Ishikawa (cell line): ENCODE measurements around the gene FYB2.

Experiments
- CEBPB ChIP-seq: IDR thresholded peaks from 2 replicates; pipeline ENCODE4 v1.6.1; 2012
- CREB1 ChIP-seq: IDR thresholded peaks from 2 replicates; pipeline ENCODE4 v1.6.1; 2012; ENCODE audit warnings: low read depth
- EGR1 ChIP-seq: IDR thresholded peaks from 2 replicates; pipeline ENCODE4 v1.6.1; 2012
- EP300 ChIP-seq: IDR thresholded peaks from 2 replicates; pipeline ENCODE4 v1.6.1; 2012; ENCODE audit warnings: borderline replicate concordance
- FOXM1 ChIP-seq: IDR thresholded peaks from 2 replicates; pipeline ENCODE4 v1.6.1; 2012; ENCODE audit warnings: low read depth, borderline replicate concordance
- MAX ChIP-seq: IDR thresholded peaks from 2 replicates; pipeline ENCODE4 v1.6.1; 2012
- NFIC ChIP-seq: IDR thresholded peaks from 2 replicates; pipeline ENCODE4 v1.6.1; 2012
- RAD21 ChIP-seq: IDR thresholded peaks from 2 replicates; pipeline ENCODE4 v1.6.1; 2012; ENCODE audit warnings: low read depth
- REST ChIP-seq: IDR thresholded peaks from 2 replicates; pipeline ENCODE4 v1.6.1; 2012; ENCODE audit warnings: low read depth, mild to moderate bottlenecking
- TAF1 ChIP-seq: IDR thresholded peaks from 2 replicates; pipeline ENCODE4 v1.6.1; 2012; ENCODE audit warnings: low read depth, mild to moderate bottlenecking
- TCF12 ChIP-seq: IDR thresholded peaks from 2 replicates; pipeline ENCODE4 v1.6.1; 2012; ENCODE audit warnings: low read depth
- TEAD4 ChIP-seq: IDR thresholded peaks from 2 replicates; pipeline ENCODE4 v1.6.1; 2012
- USF1 ChIP-seq: IDR thresholded peaks from 2 replicates; pipeline ENCODE4 v1.6.1; 2012
- YY1 ChIP-seq: IDR thresholded peaks from 2 replicates; pipeline ENCODE4 v1.6.1; 2012; ENCODE audit warnings: low read depth
- ZBTB7A ChIP-seq: IDR thresholded peaks from 2 replicates; pipeline ENCODE4 v1.6.1; 2012; ENCODE audit warnings: low read depth

The FYB2 gene

GRCh38 chr1:56707379-56707778 lies 111.8 kb downstream of the FYB2 start:
- TF ChIP-seq REST (no peak), NFIC (no peak), MAX (no peak), TEAD4 (no peak), USF1 (no peak), CREB1 (no peak), EGR1 (no peak), CEBPB (no peak), ZBTB7A (no peak), YY1 (no peak), RAD21 (no peak), TAF1 (no peak), FOXM1 (no peak), EP300 (no peak), TCF12 (no peak)

GRCh38 chr1:56703747-56704146 lies 115.5 kb downstream of the FYB2 start:
- no peak for TF ChIP-seq NFIC
- no peak for TF ChIP-seq TEAD4
- no peak for TF ChIP-seq EP300
- no peak for TF ChIP-seq CEBPB
- TF ChIP-seq REST, result no peak
- no peak for TF ChIP-seq TCF12
- TF ChIP-seq CREB1, result no peak
- TF ChIP-seq USF1, result no peak
- no peak for TF ChIP-seq ZBTB7A
- TF ChIP-seq TAF1, result no peak
- TF ChIP-seq MAX, result no peak
- no peak for TF ChIP-seq YY1
- TF ChIP-seq EGR1, result no peak

DNA sequence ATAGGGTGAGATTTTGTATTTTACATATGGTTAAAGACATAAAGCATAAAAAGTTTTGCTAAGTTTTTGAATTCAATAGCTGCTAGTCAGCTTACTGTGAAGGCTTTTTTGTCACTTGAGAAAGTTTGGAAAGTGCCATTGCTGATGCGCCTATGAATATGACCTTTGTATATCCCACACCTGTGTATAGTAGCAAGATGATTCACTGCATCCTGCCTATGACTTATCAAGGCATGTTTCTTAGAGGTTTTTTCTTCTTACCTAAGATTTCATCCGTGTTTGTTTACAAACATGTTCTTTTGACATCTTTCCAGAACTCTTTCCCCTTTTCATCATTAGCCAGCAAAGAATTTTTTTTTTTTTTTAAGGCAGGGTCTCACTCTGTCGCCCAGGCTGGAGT lies 122.5 kb downstream of the FYB2 start:
- no peak for TF ChIP-seq FOXM1
- TF ChIP-seq TAF1, result no peak
- TF ChIP-seq EGR1, result no peak
- TF ChIP-seq TEAD4, result no peak
- no peak for TF ChIP-seq ZBTB7A
- TF ChIP-seq USF1, result no peak

DNA sequence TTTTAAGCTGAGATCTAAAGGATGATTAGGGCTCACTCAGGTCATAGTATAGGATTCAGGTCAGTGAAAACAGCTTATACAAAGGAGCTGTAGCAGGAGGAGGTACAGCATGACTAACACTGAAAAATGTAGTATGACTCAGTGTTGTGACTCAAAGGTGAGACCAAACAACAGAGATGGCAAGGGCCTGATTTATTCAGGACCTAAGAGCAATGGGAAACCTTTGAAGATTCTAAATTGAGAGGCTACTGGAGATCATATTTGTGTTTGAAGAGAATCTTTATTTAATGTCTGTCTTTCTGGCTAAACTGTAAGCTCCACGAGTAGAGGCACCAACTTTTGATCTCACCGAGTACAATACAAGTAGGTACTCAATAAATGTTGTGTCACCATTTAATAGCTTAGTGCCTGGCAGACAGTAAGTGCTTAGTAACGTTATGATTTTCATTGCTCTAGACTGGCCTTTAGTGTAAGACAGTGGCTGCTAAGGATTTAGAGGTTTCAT lies 130.6 kb downstream of the FYB2 start:
- TF ChIP-seq EGR1 (no peak), FOXM1 (peak; percentile 19; the same call in 1 of the 2 replicates), NFIC (no peak), MAX (peak; percentile 42; the same call in 1 of the 2 replicates), TCF12 (peak; percentile 55; the same call in 1 of the 2 replicates), EP300 (peak; percentile 76; the same call in 1 of the 2 replicates), TEAD4 (peak; percentile 74)

GRCh38 chr1:56686169-56686568 lies 133.0 kb downstream of the FYB2 start:
- TF ChIP-seq CEBPB (no peak), TAF1 (no peak), TEAD4 (no peak)

DNA sequence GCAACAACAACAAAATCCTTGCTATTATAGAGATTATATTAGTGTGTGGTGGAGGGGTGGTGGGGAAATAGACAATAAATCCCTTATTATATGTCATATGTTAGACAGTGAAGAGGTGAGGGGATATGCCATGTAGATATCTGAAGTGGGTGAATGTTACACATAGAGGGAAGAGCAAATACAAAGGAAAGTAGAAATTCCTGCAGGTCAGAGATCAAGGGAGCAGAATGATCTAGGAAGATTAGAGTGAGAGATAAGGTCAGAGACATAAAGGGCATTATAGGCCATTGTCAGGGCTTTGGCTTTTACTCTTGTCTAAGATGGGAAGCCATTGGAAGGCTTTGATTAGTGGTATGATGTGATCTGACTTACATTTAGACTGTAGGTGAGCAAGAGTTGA lies 135.6 kb downstream of the FYB2 start:
- TF ChIP-seq EP300 (no peak), TAF1 (no peak), RAD21 (no peak), TEAD4 (no peak)
